Colonic mucosa (tissue), 4 donors: ENCODE data around the gene PIK3R6. TPM values are rescaled to one million over a fixed set of nuclear protein-coding genes. Genes with fewer than 3 reads are reported as not detected.
A peak's percentile ranks its signal among the peaks of the same experiment; 100 is the strongest.

Experiments
- DNase-seq: peaks from one replicate; pipeline ENCODE4 v3.0.0-alpha.2; 2020
- H3K27ac ChIP-seq: fragments of 200-600 bp; one replicate; pipeline ENCODE4 v1.8.0; 2021
- H3K27me3 ChIP-seq: fragments of 200-600 bp; one replicate; pipeline ENCODE4 v1.8.0; 2021
- H3K36me3 ChIP-seq: fragments of 200-600 bp; one replicate; pipeline ENCODE4 v1.8.0; 2021
- H3K4me1 ChIP-seq: fragments of 200-600 bp; one replicate; pipeline ENCODE4 v1.8.0; 2021; ENCODE audit warnings: mild to moderate bottlenecking
- H3K4me3 ChIP-seq: fragments of 200-600 bp; one replicate; pipeline ENCODE4 v1.8.0; 2021
- H3K9ac ChIP-seq, 2 donors: one replicate each; pipeline ENCODE4 v1.7.0; 2013; ENCODE audit warnings: control low read depth in 2 of 2, low read depth in 2 of 2, low read length in 2 of 2
- H3K9me3 ChIP-seq: fragments of 200-600 bp; one replicate; pipeline ENCODE4 v1.8.0; 2021
- CTCF ChIP-seq: fragments of 200-600 bp; IDR thresholded peaks from one replicate; pipeline ENCODE4 v1.8.0; 2022; ENCODE audit warnings: antibody characterized with exemption, mild to moderate bottlenecking
- intact Hi-C: fragments of 100-400 bp; cut with DNase I; formaldehyde crosslinking; loops from one replicate; pipeline ENCODE4 v1.14.1; 2022
- total RNA-seq, 2 donors: library from RNA; stranded (reverse); fragmentation: NEBNext Ultra II Directional in 1 of 2; extraction: Animal tissue kit (Norgen Biotek cat#: 25700) in 1 of 2; gene quantifications; one replicate each; pipeline ENCODE4 v1.2.1, GENCODE V29; 2021
- donor health status: healthy.
- donor health status: DM: no; HTN: no; CAD: no.
- donor health status: DM: no; HTN: no; CAD: no.

PIK3R6 gene
- total RNA-seq, 2 donors from 2014 or later, result 0.61 to 0.96 TPM

GRCh38 chr17:8785547-8786413 is 81.7 kb downstream of the PIK3R6 start:
- Histone ChIP-seq H3K4me3 (no peak overlapping the region), H3K27ac (no peak overlapping the region), H3K27me3 (no peaks in the 10 kb centered on the region), H3K4me1 (no peaks in the 10 kb centered on the region), H3K36me3 (no peaks in the 10 kb centered on the region), H3K9me3 (no peaks in the 10 kb centered on the region), H3K9ac (no peak overlapping the region)
- intact Hi-C loops, result no loop called here
- peak; percentile 83 for TF ChIP-seq CTCF
- peak; percentile 84 for DNase-seq

GRCh38 chr17:8782176-8782575 is 85.3 kb downstream of the PIK3R6 start:
- intact Hi-C loops, result no loop called here
- H3K9me3 ChIP-seq, result no peaks in the 10 kb centered on the region

GRCh38 chr17:8781776-8782175 is 85.7 kb downstream of the PIK3R6 start:
- H3K4me1 ChIP-seq, result no peaks in the 10 kb centered on the region
- no peak for TF ChIP-seq CTCF
- intact Hi-C loops, result no loop called here
- no peak overlapping the region for H3K27ac ChIP-seq
- no peak overlapping the region for H3K9ac ChIP-seq
- H3K27me3 ChIP-seq, result no peaks in the 10 kb centered on the region
- no peak for DNase-seq
- H3K4me3 ChIP-seq, result no peak overlapping the region
- no peaks in the 10 kb centered on the region for H3K9me3 ChIP-seq
- H3K36me3 ChIP-seq, result no peaks in the 10 kb centered on the region

More at GRCh38 chr17:8782176-8782575, 85.3 kb downstream of the PIK3R6 start:
- no peak for DNase-seq
- Histone ChIP-seq H3K36me3 (no peaks in the 10 kb centered on the region), H3K9ac (no peak overlapping the region), H3K4me1 (no peaks in the 10 kb centered on the region), H3K4me3 (no peak overlapping the region), H3K27me3 (no peaks in the 10 kb centered on the region), H3K27ac (no peak overlapping the region)
- no peak for TF ChIP-seq CTCF

DNA sequence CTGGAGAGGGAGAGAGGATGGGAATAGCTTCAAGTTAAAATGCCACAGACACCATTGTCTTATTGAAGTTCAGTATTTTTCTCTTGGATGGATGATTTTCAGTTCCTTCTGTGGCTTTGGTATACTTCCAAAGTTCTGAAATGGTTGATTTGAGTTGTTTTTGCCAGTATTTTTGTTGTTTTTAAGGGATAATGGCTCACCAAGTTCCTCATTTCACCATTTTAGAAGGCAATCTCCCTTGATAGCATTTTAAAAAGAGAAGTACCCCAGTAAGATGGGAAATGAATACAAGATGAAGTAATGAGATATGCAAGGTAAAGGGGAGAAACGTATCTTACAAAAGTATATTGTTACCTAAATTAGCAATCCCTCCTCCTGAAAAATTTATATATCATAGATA is 90.6 kb downstream of the PIK3R6 start:
- no peaks in the 10 kb centered on the region for H3K9me3 ChIP-seq
- no peak for TF ChIP-seq CTCF
- H3K36me3 ChIP-seq, result no peaks in the 10 kb centered on the region
- intact Hi-C loops, result no loop called here
- H3K4me1 ChIP-seq, result no peaks in the 10 kb centered on the region
- no peak overlapping the region for H3K27ac ChIP-seq
- no peak overlapping the region for H3K4me3 ChIP-seq
- H3K9ac ChIP-seq, result no peak overlapping the region
- no peak for DNase-seq
- H3K27me3 ChIP-seq, result no peaks in the 10 kb centered on the region

- DNase-seq, result no peak
- Histone ChIP-seq H3K27me3 (no peaks in the 10 kb centered on the region), H3K9ac (no peak overlapping the region), H3K4me1 (no peaks in the 10 kb centered on the region), H3K36me3 (no peaks in the 10 kb centered on the region), H3K27ac (no peak overlapping the region), H3K4me3 (no peak overlapping the region), H3K9me3 (no peaks in the 10 kb centered on the region)
- TF ChIP-seq CTCF, result no peak
- intact Hi-C loops, result no loop called here
These were observed 91.2 kb downstream of the PIK3R6 start for GRCh38 chr17:8776248-8776647.
